Thoracic aorta (tissue), 2 donors: ENCODE data around the gene CYP2S1. TPM values are rescaled to one million over a fixed set of nuclear protein-coding genes. Genes with fewer than 3 reads are reported as not detected.
"Not testable (repeated sequence)": the region's sequence is repeated elsewhere in the genome, so short reads cannot be mapped to it uniquely, and the experiment has no call there.

Source experiments
- ATAC-seq: fragments of 150-250 bp; one replicate; pipeline ENCODE4 v1.8.0; 2017; ENCODE audit warnings: low read depth; ENCODE audit not compliant: insufficient number of reproducible peaks, low FRiP score
- DNase-seq: peaks from one replicate; pipeline ENCODE4 v3.0.0-alpha.2; 2020; ENCODE audit warnings: low spot score
- H3K27ac ChIP-seq, 2 donors: fragments of 200-600 bp; sonication (generic); 1 replicate in 1 of 2; 2 replicates in 1 of 2; pipeline ENCODE4 v1.5.1; 2016; ENCODE audit warnings: mild to moderate bottlenecking in 2 of 2, moderate library complexity in 2 of 2
- H3K27me3 ChIP-seq: fragments of 200-600 bp; sonication (generic); replicated peaks from 2 replicates; pipeline ENCODE4 v1.6.0; 2016; ENCODE audit warnings: mild to moderate bottlenecking; ENCODE audit not compliant: insufficient read depth
- H3K36me3 ChIP-seq: fragments of 200-600 bp; sonication (generic); one replicate; pipeline ENCODE4 v1.5.1; 2016
- H3K4me1 ChIP-seq, 2 donors: fragments of 200-600 bp; sonication (generic); 1 replicate in 1 of 2; 2 replicates in 1 of 2; pipeline versions ENCODE4 v1.5.1 to v1.6.0; 2016; ENCODE audit warnings: low read depth in 2 of 2, mild to moderate bottlenecking in 1 of 2; ENCODE audit not compliant: control insufficient read depth in 1 of 2
- H3K4me3 ChIP-seq: fragments of 200-600 bp; sonication (generic); 2 replicates; pipeline ENCODE4 v1.5.1; 2016; ENCODE audit warnings: mild to moderate bottlenecking
- H3K9me3 ChIP-seq: fragments of 200-600 bp; sonication (generic); 2 replicates; pipeline ENCODE4 v1.5.1; 2016
- CTCF ChIP-seq: fragments of 200-600 bp; sonication (generic); IDR thresholded peaks from one replicate; pipeline ENCODE4 v1.5.1; 2019; ENCODE audit warnings: antibody characterized with exemption
- total RNA-seq, 2 donors: library from RNA; depleted of rRNA; stranded (reverse); fragments of >200 nt; gene quantifications; one replicate each; pipeline versions ENCODE4 v1.1.0 to v1.2.3, GENCODE V29; 2016

CYP2S1 gene
- total RNA-seq, 2 donors from 2014 or later = 2.3 to 12.4 TPM

- Histone ChIP-seq H3K27ac (no peak overlapping the region), H3K4me3 (no peak overlapping the region), H3K4me1 (peaks cover 0 to 9% of the 10 kb centered on the region in 2 donors), H3K9me3 (no peaks in the 10 kb centered on the region), H3K27me3 (no peaks in the 10 kb centered on the region), H3K36me3 (no peaks in the 10 kb centered on the region)
- DNase-seq (no peak), ATAC-seq (no peak)
- TF ChIP-seq CTCF = no peak
Observed at GRCh38 chr19:41174297-41174928, 18.6 kb upstream of the CYP2S1 start.

GRCh38 chr19:41175801-41176777 lies 16.9 kb upstream of the CYP2S1 start:
- Histone ChIP-seq H3K36me3 (no peaks in the 10 kb centered on the region), H3K9me3 (no peaks in the 10 kb centered on the region), H3K27me3 (no peaks in the 10 kb centered on the region), H3K27ac (no peak overlapping the region), H3K4me3 (peak overlapping the region; percentile 12), H3K4me1 (peaks cover 0 to 9% of the 10 kb centered on the region in 2 donors)
- no peak for DNase-seq
- no peak for ATAC-seq
- no peak for TF ChIP-seq CTCF

- H3K36me3 ChIP-seq, H3K4me3 ChIP-seq, H3K4me1 ChIP-seq, DNase-seq, H3K9me3 ChIP-seq, ATAC-seq, H3K27ac ChIP-seq, H3K27me3 ChIP-seq: not testable (repeated sequence)
Observed at GRCh38 chr19:41180173-41180572, 12.8 kb upstream of the CYP2S1 start.

GRCh38 chr19:41186971-41187883 lies 5.8 kb upstream of the CYP2S1 start:
- DNase-seq = no peak
- Histone ChIP-seq H3K27ac (no peak overlapping the region), H3K4me3 (no peak overlapping the region), H3K9me3 (no peaks in the 10 kb centered on the region), H3K36me3 (no peaks in the 10 kb centered on the region), H3K4me1 (peaks cover 0 to under 1% of the 10 kb centered on the region in 2 donors), H3K27me3 (no peaks in the 10 kb centered on the region)
- no peak for TF ChIP-seq CTCF
- no peak for ATAC-seq

- no peak overlapping the region for H3K4me3 ChIP-seq
- TF ChIP-seq CTCF = no peak
- DNase-seq = no peak
- H3K9me3 ChIP-seq = no peaks in the 10 kb centered on the region
- no peak overlapping the region for H3K27ac ChIP-seq
- H3K27me3 ChIP-seq = peaks cover under 1% of the 10 kb centered on the region
- no peak for ATAC-seq
- no peaks in the 10 kb centered on the region for H3K36me3 ChIP-seq
- peaks cover 0 to 8% of the 10 kb centered on the region in 2 donors for H3K4me1 ChIP-seq
Observed at GRCh38 chr19:41187884-41188279, 5.1 kb upstream of the CYP2S1 start.
